ENCODE data around the gene SNRPN. TPM values are rescaled to one million over a fixed set of nuclear protein-coding genes. Genes with fewer than 3 reads are reported as not detected.
"Not testable (repeated sequence)": the region's sequence is repeated elsewhere in the genome, so short reads cannot be mapped to it uniquely, and the experiment has no call there.

SNRPN gene
- total RNA-seq, 1 experiment from 2014 or later = 86.5 TPM

GRCh38 chr15:24971052-24971451, 16.3 kb downstream of the SNRPN start:
- H3K36me3 Mint-ChIP-seq (ENCODE audit: insufficient read depth, unreplicated experiment) = peaks cover 90% of the 10 kb centered on the region
- H3K9me3 Mint-ChIP-seq (ENCODE audit: unreplicated experiment) = peaks cover 23% of the 10 kb centered on the region
- POLR2A ChIA-PET = no interaction called here

GRCh38 chr15:24971772-24972171, 17.0 kb downstream of the SNRPN start:
- peaks cover 30% of the 10 kb centered on the region for H3K9me3 Mint-ChIP-seq (ENCODE audit: unreplicated experiment)
- H3K27ac Mint-ChIP-seq (ENCODE audit: low read depth, unreplicated experiment) = no peak overlapping the region
- no peaks in the 10 kb centered on the region for H3K4me1 Mint-ChIP-seq (ENCODE audit: insufficient read depth, unreplicated experiment)
- POLR2A ChIA-PET = no interaction called here
- TF ChIP-seq, protein P1, sequence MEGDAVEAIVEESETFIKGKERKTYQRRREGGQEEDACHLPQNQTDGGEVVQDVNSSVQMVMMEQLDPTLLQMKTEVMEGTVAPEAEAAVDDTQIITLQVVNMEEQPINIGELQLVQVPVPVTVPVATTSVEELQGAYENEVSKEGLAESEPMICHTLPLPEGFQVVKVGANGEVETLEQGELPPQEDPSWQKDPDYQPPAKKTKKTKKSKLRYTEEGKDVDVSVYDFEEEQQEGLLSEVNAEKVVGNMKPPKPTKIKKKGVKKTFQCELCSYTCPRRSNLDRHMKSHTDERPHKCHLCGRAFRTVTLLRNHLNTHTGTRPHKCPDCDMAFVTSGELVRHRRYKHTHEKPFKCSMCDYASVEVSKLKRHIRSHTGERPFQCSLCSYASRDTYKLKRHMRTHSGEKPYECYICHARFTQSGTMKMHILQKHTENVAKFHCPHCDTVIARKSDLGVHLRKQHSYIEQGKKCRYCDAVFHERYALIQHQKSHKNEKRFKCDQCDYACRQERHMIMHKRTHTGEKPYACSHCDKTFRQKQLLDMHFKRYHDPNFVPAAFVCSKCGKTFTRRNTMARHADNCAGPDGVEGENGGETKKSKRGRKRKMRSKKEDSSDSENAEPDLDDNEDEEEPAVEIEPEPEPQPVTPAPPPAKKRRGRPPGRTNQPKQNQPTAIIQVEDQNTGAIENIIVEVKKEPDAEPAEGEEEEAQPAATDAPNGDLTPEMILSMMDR (IDR thresholded peaks at IDR 0.05; ENCODE audit: unreplicated experiment) = no peak
- BruUV-seq (replicated peaks) = no TSS peak
- H3K36me3 Mint-ChIP-seq (ENCODE audit: insufficient read depth, unreplicated experiment) = peaks cover 90% of the 10 kb centered on the region
- H3K27me3 Mint-ChIP-seq (ENCODE audit: insufficient read depth, unreplicated experiment) = no peaks in the 10 kb centered on the region
- H3K4me3 Mint-ChIP-seq (ENCODE audit: unreplicated experiment) = no peak overlapping the region
- DNase-seq (ENCODE audit: unreplicated experiment) = no peak
- CTCF ChIA-PET = no interaction called here
- intact Hi-C loops (cut with micrococcal nuclease) = no loop called here

More at GRCh38 chr15:24971052-24971451, 16.3 kb downstream of the SNRPN start:
- TF ChIP-seq, protein P1 (IDR thresholded peaks at IDR 0.05; ENCODE audit: unreplicated experiment) = no peak
- no TSS peak for BruUV-seq (replicated peaks)
- DNase-seq (ENCODE audit: unreplicated experiment) = no peak
- intact Hi-C loops (cut with micrococcal nuclease) = no loop called here
- Mint-ChIP-seq H3K4me3 (ENCODE audit: unreplicated experiment) (no peak overlapping the region), H3K27ac (ENCODE audit: low read depth, unreplicated experiment) (no peak overlapping the region), H3K27me3 (ENCODE audit: insufficient read depth, unreplicated experiment) (no peaks in the 10 kb centered on the region), H3K4me1 (ENCODE audit: insufficient read depth, unreplicated experiment) (no peaks in the 10 kb centered on the region)
- CTCF ChIA-PET = no interaction called here

- DNase-seq (ENCODE audit: unreplicated experiment); H3K4me3 Mint-ChIP-seq (ENCODE audit: unreplicated experiment); H3K27ac Mint-ChIP-seq (ENCODE audit: low read depth, unreplicated experiment); H3K4me1 Mint-ChIP-seq (ENCODE audit: insufficient read depth, unreplicated experiment); intact Hi-C loops (cut with micrococcal nuclease); POLR2A ChIA-PET; CTCF ChIA-PET; BruUV-seq (replicated peaks); H3K27me3 Mint-ChIP-seq (ENCODE audit: insufficient read depth, unreplicated experiment): not testable (repeated sequence)
- Mint-ChIP-seq H3K36me3 (ENCODE audit: insufficient read depth, unreplicated experiment) (peaks cover 90% of the 10 kb centered on the region), H3K9me3 (ENCODE audit: unreplicated experiment) (peaks cover 32% of the 10 kb centered on the region)
Measured at GRCh38 chr15:24972707-24973106, 17.9 kb downstream of the SNRPN start.

- no TSS peak for BruUV-seq (replicated peaks)
- no peak overlapping the region for H3K4me3 Mint-ChIP-seq (ENCODE audit: unreplicated experiment)
- ChIA-PET CTCF (no interaction called here), POLR2A (no interaction called here)
- TF ChIP-seq, protein P1 (IDR thresholded peaks at IDR 0.05; ENCODE audit: unreplicated experiment) = no peak
- H3K27me3 Mint-ChIP-seq (ENCODE audit: insufficient read depth, unreplicated experiment) = no peaks in the 10 kb centered on the region
- H3K4me1 Mint-ChIP-seq (ENCODE audit: insufficient read depth, unreplicated experiment) = no peaks in the 10 kb centered on the region
- no peak overlapping the region for H3K27ac Mint-ChIP-seq (ENCODE audit: low read depth, unreplicated experiment)
- DNase-seq (ENCODE audit: unreplicated experiment) = no peak
- peaks cover 93% of the 10 kb centered on the region for H3K36me3 Mint-ChIP-seq (ENCODE audit: insufficient read depth, unreplicated experiment)
- H3K9me3 Mint-ChIP-seq (ENCODE audit: unreplicated experiment) = peaks cover 37% of the 10 kb centered on the region
- intact Hi-C loops (cut with micrococcal nuclease) = no loop called here
Measured at GRCh38 chr15:24976932-24977331, 22.1 kb downstream of the SNRPN start.

- Mint-ChIP-seq H3K4me3 (ENCODE audit: unreplicated experiment) (no peak overlapping the region), H3K27ac (ENCODE audit: low read depth, unreplicated experiment) (no peak overlapping the region), H3K36me3 (ENCODE audit: insufficient read depth, unreplicated experiment) (peaks cover 96% of the 10 kb centered on the region), H3K4me1 (ENCODE audit: insufficient read depth, unreplicated experiment) (no peaks in the 10 kb centered on the region), H3K9me3 (ENCODE audit: unreplicated experiment) (peaks cover 39% of the 10 kb centered on the region), H3K27me3 (ENCODE audit: insufficient read depth, unreplicated experiment) (no peaks in the 10 kb centered on the region)
- CTCF ChIA-PET = interaction anchor here (0.6 kb wide), 1 partner anchor 580 kb away, joined by 4 read pairs; no protein-coding TSS in a partner anchor
- intact Hi-C loops (cut with micrococcal nuclease) = no loop called here
- DNase-seq (ENCODE audit: unreplicated experiment) = no peak
- no TSS peak for BruUV-seq (replicated peaks)
- TF ChIP-seq, protein P1 (IDR thresholded peaks at IDR 0.05; ENCODE audit: unreplicated experiment) = no peak
- POLR2A ChIA-PET = no interaction called here
Measured at GRCh38 chr15:24977686-24978085, 22.9 kb downstream of the SNRPN start.

All from MCF 10A (cell line).